Kasumi-1 (cell line): Measurements from ENCODE around the gene DPF3.

Source experiments
- DNase-seq, 2 experiments: peaks; one replicate each; lab custom pipeline; 2025; lab: John Stamatoyannopoulos, UW

DPF3 gene

GRCh38 chr14:72644758-72645489 is 249.0 kb downstream of the DPF3 start:
- no peak for DNase-seq

GRCh38 chr14:72644038-72644437 is 249.9 kb downstream of the DPF3 start:
- DNase-seq = no peak

GRCh38 chr14:72643317-72643801 is 250.5 kb downstream of the DPF3 start:
- DNase-seq = no peak

- no peak for DNase-seq
These were observed 252.9 kb downstream of the DPF3 start for GRCh38 chr14:72640911-72641485.

GRCh38 chr14:72638021-72638420 is 255.9 kb downstream of the DPF3 start:
- DNase-seq = no peak

GRCh38 chr14:72636871-72637270 is 257.0 kb downstream of the DPF3 start:
- DNase-seq = no peak

GRCh38 chr14:72636094-72636493 is 257.8 kb downstream of the DPF3 start:
- no peak for DNase-seq

- DNase-seq = no peak
These were observed 258.9 kb downstream of the DPF3 start for GRCh38 chr14:72634691-72635616.

GRCh38 chr14:72633551-72633950 is 260.4 kb downstream of the DPF3 start:
- no peak for DNase-seq

GRCh38 chr14:72632727-72633126 is 261.2 kb downstream of the DPF3 start:
- DNase-seq = no peak

- DNase-seq = no peak
These were observed 262.5 kb downstream of the DPF3 start for GRCh38 chr14:72631401-72631800.

GRCh38 chr14:72630374-72630773 is 263.5 kb downstream of the DPF3 start:
- DNase-seq = no peak

- DNase-seq = no peak
These were observed 264.4 kb downstream of the DPF3 start for GRCh38 chr14:72629534-72629933.

GRCh38 chr14:72625689-72626088 is 268.2 kb downstream of the DPF3 start:
- no peak for DNase-seq

- DNase-seq = no peak
These were observed 272.4 kb downstream of the DPF3 start for GRCh38 chr14:72621387-72622065.

GRCh38 chr14:72619881-72620280 is 274.0 kb downstream of the DPF3 start:
- no peak for DNase-seq

- no peak for DNase-seq
These were observed 274.8 kb downstream of the DPF3 start for GRCh38 chr14:72619111-72619571.

- DNase-seq = no peak
These were observed 275.5 kb downstream of the DPF3 start for GRCh38 chr14:72618424-72618823.

- no peak for DNase-seq
These were observed 276.4 kb downstream of the DPF3 start for GRCh38 chr14:72617391-72618031.

GRCh38 chr14:72616811-72617210 is 277.1 kb downstream of the DPF3 start:
- no peak for DNase-seq

GRCh38 chr14:72616294-72616693 is 277.6 kb downstream of the DPF3 start:
- no peak for DNase-seq
